H1 (cell line): ENCODE results near the gene CYB5R3. TPM values are rescaled to one million over a fixed set of nuclear protein-coding genes. Genes with fewer than 3 reads are reported as not detected.

Experiments
- CTCF ChIA-PET: fragments of 300-600 bp; sonication (Branson Sonifier 250); formaldehyde crosslinking; loops from one replicate; lab custom pipeline; 2021; ENCODE audit not compliant: partially characterized antibody; lab: Charles Lee
- POLR2A ChIA-PET: fragments of 300-600 bp; sonication (Branson Sonifier 250); formaldehyde crosslinking; loops from one replicate; lab custom pipeline; 2021; ENCODE audit warnings: inconsistent platforms; ENCODE audit not compliant: partially characterized antibody; lab: Charles Lee
- DNase-seq, 2 experiments: peaks; one replicate each; pipeline versions ENCODE4 v3.0.0 to v3.0.0-alpha.2; 2010 to 2022; ENCODE audit warnings: low spot score in 2 of 2, low read depth in 1 of 2, mixed read lengths in 1 of 2
- FAIRE-seq: peaks from 2 replicates; lab custom pipeline; 2011; peaks lifted over from hg19 to GRCh38; lab: Jason Lieb, UNC
- H2AFZ ChIP-seq: 2 replicates; pipeline ENCODE4 v1.8.1; 2012; ENCODE audit warnings: low read length, inconsistent platforms
- H2AK5ac ChIP-seq: 2 replicates; pipeline ENCODE4 v1.6.1; 2013; ENCODE audit warnings: low read depth, low read length
- H2BK120ac ChIP-seq: replicated peaks from 2 replicates; pipeline ENCODE3; 2013; ENCODE audit warnings: low read depth, low read length, inconsistent platforms
- H2BK12ac ChIP-seq: 2 replicates; pipeline ENCODE4 v1.6.1; 2013; ENCODE audit warnings: low read depth, low read length
- H2BK15ac ChIP-seq: 2 replicates; pipeline ENCODE4 v1.6.1; 2013; ENCODE audit warnings: low read length
- H2BK20ac ChIP-seq: 2 replicates; pipeline ENCODE4 v1.6.1; 2013; ENCODE audit warnings: low read length
- H2BK5ac ChIP-seq: 2 replicates; pipeline ENCODE4 v1.6.1; 2013; ENCODE audit warnings: low read depth, low read length
- H3K14ac ChIP-seq: 2 replicates; pipeline ENCODE4 v1.6.1; 2013; ENCODE audit warnings: inconsistent platforms; ENCODE audit not compliant: insufficient read length
- H3K18ac ChIP-seq: 2 replicates; pipeline ENCODE4 v1.6.1; 2013; ENCODE audit warnings: low read length; ENCODE audit errors: extremely low read depth
- H3K23ac ChIP-seq: 2 replicates; pipeline ENCODE4 v1.6.1; 2013; ENCODE audit warnings: inconsistent platforms; ENCODE audit not compliant: insufficient read length
- H3K23me2 ChIP-seq: 2 replicates; pipeline ENCODE4 v1.6.1; 2013; ENCODE audit warnings: low read depth, low read length
- H3K27ac ChIP-seq: 2 replicates; pipeline ENCODE4 v1.6.1; 2011; ENCODE audit warnings: low read depth, low read length, inconsistent platforms
- H3K27me3 ChIP-seq, 4 experiments: replicated peaks in 1 of 4; 1 replicate in 1 of 4; 2 replicates in 3 of 4; pipeline versions ENCODE4 v1.6.1 to v1.8.1; 2011 to 2013; ENCODE audit warnings: low read length in 3 of 4, mild to moderate bottlenecking in 3 of 4, inconsistent platforms in 2 of 4, mixed read lengths in 2 of 4, moderate library complexity in 1 of 4; ENCODE audit not compliant: control insufficient read depth in 3 of 4, insufficient read depth in 3 of 4; ENCODE audit errors: extremely low read depth in 1 of 4
- H3K36me3 ChIP-seq, 4 experiments: 2 replicates each; pipeline versions ENCODE4 v1.6.1 to v1.8.1; 2011 to 2013; ENCODE audit warnings: mild to moderate bottlenecking in 4 of 4, low read length in 3 of 4, moderate library complexity in 2 of 4, control low read depth in 1 of 4, inconsistent platforms in 1 of 4; ENCODE audit not compliant: insufficient read depth in 4 of 4, control insufficient read depth in 2 of 4
- H3K4ac ChIP-seq: replicated peaks from 2 replicates; pipeline ENCODE3; 2013; ENCODE audit warnings: low read length, low read depth, mixed read lengths, inconsistent platforms; ENCODE audit not compliant: insufficient read length
- H3K4me1 ChIP-seq, 4 experiments: replicated peaks in 1 of 4; 1 replicate in 1 of 4; 2 replicates in 3 of 4; pipeline versions ENCODE4 v1.6.1 to v1.8.1; 2011 to 2013; ENCODE audit warnings: low read length in 3 of 4, inconsistent platforms in 2 of 4, mixed read lengths in 1 of 4; ENCODE audit not compliant: insufficient read depth in 4 of 4, control insufficient read depth in 3 of 4
- H3K4me2 ChIP-seq, 2 experiments: 2 replicates each; pipeline versions ENCODE4 v1.6.1 to v1.8.1; 2011 to 2013; ENCODE audit warnings: low read depth in 2 of 2, low read length in 2 of 2, control low read depth in 1 of 2, inconsistent platforms in 1 of 2, mild to moderate bottlenecking in 1 of 2; ENCODE audit not compliant: insufficient read depth in 1 of 2
- H3K4me3 ChIP-seq, 4 experiments: fragments of 200-600, 300-600 bp in 1 of 4; sonication (generic), shearing (Covaris generic), sonication (Bioruptor Twin) in 1 of 4; 2 replicates each; pipeline versions ENCODE4 v1.5.1 to v1.8.1; 2011 to 2016; ENCODE audit warnings: low read length in 4 of 4, low read depth in 3 of 4, control low read depth in 2 of 4, inconsistent platforms in 2 of 4, mild to moderate bottlenecking in 2 of 4, mixed read lengths in 1 of 4, moderate library complexity in 1 of 4; ENCODE audit not compliant: insufficient read depth in 2 of 4; ENCODE audit errors: extremely low read depth in 1 of 4
- H3K56ac ChIP-seq: replicated peaks from 2 replicates; pipeline ENCODE3; 2013; ENCODE audit warnings: low read depth, mild to moderate bottlenecking, mixed read lengths, low read length, inconsistent platforms; ENCODE audit not compliant: insufficient read length
- H3K79me1 ChIP-seq: 2 replicates; pipeline ENCODE4 v1.6.1; 2013; ENCODE audit warnings: low read depth, low read length, control low read depth
- H3K79me2 ChIP-seq, 2 experiments: 2 replicates each; pipeline versions ENCODE4 v1.6.1 to v1.8.1; 2012 to 2013; ENCODE audit warnings: low read length in 2 of 2, mild to moderate bottlenecking in 2 of 2, inconsistent platforms in 1 of 2; ENCODE audit not compliant: insufficient read depth in 2 of 2, control insufficient read depth in 1 of 2
- H3K9ac ChIP-seq, 4 experiments: replicated peaks in 1 of 4; 1 replicate in 1 of 4; 2 replicates in 3 of 4; pipeline versions ENCODE4 v1.6.1 to v1.8.1; 2011 to 2013; ENCODE audit warnings: low read depth in 3 of 4, low read length in 3 of 4, control low read depth in 2 of 4, mild to moderate bottlenecking in 2 of 4, moderate library complexity in 2 of 4, inconsistent platforms in 1 of 4; ENCODE audit errors: extremely low read depth in 1 of 4
- H3K9me3 ChIP-seq, 2 experiments: 2 replicates each; pipeline versions ENCODE4 v1.6.1 to v1.8.1; 2012 to 2013; ENCODE audit warnings: mild to moderate bottlenecking in 2 of 2, moderate library complexity in 2 of 2, control low read depth in 1 of 2, inconsistent platforms in 1 of 2, low read depth in 1 of 2, low read length in 1 of 2, mixed read lengths in 1 of 2; ENCODE audit not compliant: insufficient read depth in 2 of 2
- H4K20me1 ChIP-seq, 2 experiments: replicated peaks in 1 of 2; 2 replicates each; pipeline versions ENCODE3 to v1.8.1; 2011 to 2013; ENCODE audit warnings: inconsistent platforms in 2 of 2, low read length in 2 of 2, mild to moderate bottlenecking in 1 of 2; ENCODE audit not compliant: insufficient read depth in 2 of 2, control insufficient read depth in 1 of 2
- H4K5ac ChIP-seq: 2 replicates; pipeline ENCODE4 v1.6.1; 2013; ENCODE audit warnings: low read length, low read depth, mixed read lengths, inconsistent platforms; ENCODE audit not compliant: insufficient read length
- H4K8ac ChIP-seq: 2 replicates; pipeline ENCODE4 v1.8.0; 2013; ENCODE audit warnings: mild to moderate bottlenecking, moderate library complexity, low read length, inconsistent platforms; ENCODE audit not compliant: insufficient read depth; ENCODE audit errors: extremely low read depth
- H4K91ac ChIP-seq: replicated peaks from 2 replicates; pipeline ENCODE3; 2013; ENCODE audit warnings: low read length, mixed read lengths, inconsistent platforms; ENCODE audit not compliant: insufficient read length
- BRCA1 ChIP-seq: IDR thresholded peaks from 2 replicates; pipeline ENCODE4 v1.6.1; 2012; ENCODE audit warnings: low read depth, low read length, improper control_type of control experiment
- CHD2 ChIP-seq: IDR thresholded peaks from 2 replicates; pipeline ENCODE4 v1.6.1; 2012; ENCODE audit warnings: low read length, improper control_type of control experiment
- EZH2 ChIP-seq: fragments of 200-600 bp; sonication (generic); IDR thresholded peaks from 2 replicates; pipeline ENCODE4 v1.7.1; 2012; ENCODE audit warnings: low read depth, mild to moderate bottlenecking, moderate library complexity, low read length, inconsistent platforms; ENCODE audit not compliant: severe bottlenecking
- GABPA ChIP-seq: IDR thresholded peaks from 2 replicates; pipeline ENCODE4 v1.6.1; 2011; ENCODE audit warnings: mild to moderate bottlenecking, low read length, moderate library complexity, borderline replicate concordance; ENCODE audit not compliant: insufficient read depth
- GTF2F1 ChIP-seq: IDR thresholded peaks from 2 replicates; pipeline ENCODE4 v1.6.1; 2012; ENCODE audit warnings: low read depth, low read length, improper control_type of control experiment, borderline replicate concordance
- JUND ChIP-seq: IDR thresholded peaks from 2 replicates; pipeline ENCODE4 v1.6.1; 2011; ENCODE audit warnings: mild to moderate bottlenecking, improper control_type of control experiment, low read length
- KDM4A ChIP-seq: IDR thresholded peaks from one replicate; pipeline ENCODE4 v1.7.1; 2012; ENCODE audit warnings: low read depth, mild to moderate bottlenecking, moderate library complexity, low read length, inconsistent platforms; ENCODE audit not compliant: severe bottlenecking
- RAD21 ChIP-seq, 2 experiments: IDR thresholded peaks in 1 of 2; conservative IDR thresholded peaks in 1 of 2; 2 replicates each; pipeline ENCODE4 v1.6.1; 2011; ENCODE audit warnings: low read depth in 2 of 2, low read length in 2 of 2, improper control_type of control experiment in 1 of 2, inconsistent platforms in 1 of 2, mild to moderate bottlenecking in 1 of 2, moderate library complexity in 1 of 2
- SP4 ChIP-seq: IDR thresholded peaks from 2 replicates; pipeline ENCODE4 v1.6.1; 2012; ENCODE audit warnings: low read length, inconsistent platforms
- TAF1 ChIP-seq: IDR thresholded peaks from 2 replicates; pipeline ENCODE4 v1.6.1; 2011; ENCODE audit warnings: mild to moderate bottlenecking, low read depth, low read length
- TBP ChIP-seq: IDR thresholded peaks from 2 replicates; pipeline ENCODE4 v1.6.1; 2011; ENCODE audit warnings: low read depth, low read length, improper control_type of control experiment
- TCF12 ChIP-seq: IDR thresholded peaks from 2 replicates; pipeline ENCODE4 v1.6.1; 2011; ENCODE audit warnings: low read depth, mild to moderate bottlenecking, low read length
- ZNF274 ChIP-seq: IDR thresholded peaks from 2 replicates; pipeline ENCODE4 v1.7.0; 2012; ENCODE audit warnings: low read length, borderline replicate concordance; ENCODE audit errors: extremely low read depth
- WGBS, 2 experiments: shearing (Covaris generic) in 1 of 2; methylation state at CpG; one replicate each; pipeline versions ENCODE4 v1.1.6 to v1.1.7; 2013 to 2015; ENCODE audit warnings: low lambda C conversion rate in 2 of 2, mixed read lengths in 2 of 2, inconsistent platforms in 1 of 2, low coverage in 1 of 2, missing lambda C conversion rate in 1 of 2; ENCODE audit not compliant: insufficient replicate concordance in 2 of 2, insufficient coverage in 1 of 2, insufficient read length in 1 of 2; ENCODE audit errors: extremely low coverage in 1 of 2, missing lambda C conversion rate in 1 of 2; 5-methylcytosine and 5-hydroxymethylcytosine counted together
- polyA plus RNA-seq, 7 experiments: library from polyadenylated mRNA; depleted of rRNA in 3 of 7; stranded (reverse) in 5 of 7; unstranded in 2 of 7; fragments of >200 nt in 5 of 7; fragments of 200-250 nt in 2 of 7; gene quantifications; 1 replicate in 5 of 7; 2 replicates in 1 of 7; 4 replicates in 1 of 7; pipeline versions ENCODE4 v1.2.1 to v1.2.3, GENCODE V29; 2011 to 2013; ENCODE audit warnings: missing spikeins in 2 of 7, mixed read lengths in 2 of 7
- total RNA-seq: library from RNA; stranded (reverse); fragmentation: NEBNext Ultra II Directional; extraction: Animal tissue kit (Norgen Biotek cat#: 25700); gene quantifications from 2 replicates; pipeline ENCODE4 v1.2.1, GENCODE V29; 2021

The CYB5R3 gene
- total and polyA plus RNA-seq, 2 of the 8 experiments (the other 6 are each of a cell fraction or from before 2014, with no cell fraction given): 75.3 to 113 TPM

GRCh38 chr22:42645341-42645937 is 3.8 kb downstream of the CYB5R3 start:
- no peak for FAIRE-seq
- Histone ChIP-seq H2BK20ac (no peak overlapping the region), H3K36me3 (no peaks in the 10 kb centered on the region), H2AK5ac (no peak overlapping the region; the same call in 1 of the 2 replicates), H2BK120ac (no peak overlapping the region), H3K4me3 (no peak overlapping the region), H3K23ac (no peak overlapping the region), H3K4ac (no peak overlapping the region), H4K8ac (no peak overlapping the region), H3K79me1 (peaks cover 24% of the 10 kb centered on the region), H3K9ac (no peak overlapping the region; a peak in 1 of 7 replicates), H3K4me2 (0 out of 4 replicates have a peak overlapping the region, but pooled peaks of 1 of the 2 experiments have one; percentile 4), H2BK15ac (0 out of 2 replicates have a peak overlapping the region, but pooled peaks have one; percentile 29), H3K79me2 (peaks cover 0 to 40% of the 10 kb centered on the region in 2 experiments; a peak in 2 of 4 replicates), H4K5ac (no peak overlapping the region), H2BK5ac (0 out of 2 replicates have a peak overlapping the region, but pooled peaks have one; percentile 71), H3K14ac (no peak overlapping the region), H3K56ac (no peak overlapping the region), H4K91ac (no peak overlapping the region), H3K23me2 (peaks cover 8% of the 10 kb centered on the region), H2AFZ (no peak overlapping the region), H3K4me1 (peaks cover 5 to 29% (median 20%) of the 10 kb centered on the region in 4 experiments), H3K27me3 (peaks cover 0 to 2% (median 0%) of the 10 kb centered on the region in 4 experiments; a peak in 1 of 7 replicates), H3K9me3 (no peaks in the 10 kb centered on the region), H3K27ac (no peak overlapping the region; the same call in 1 of the 2 replicates), H2BK12ac (0 out of 2 replicates have a peak overlapping the region, but pooled peaks have one; percentile 9), H3K18ac (no peak overlapping the region), H4K20me1 (peaks cover 9 to 10% of the 10 kb centered on the region in 2 experiments)
- 94% methylated on average over 19 of the region's 19 CpGs; no CpG with 5 or more reads in 1 of the 2 experiments for WGBS, 2 experiments
- POLR2A ChIA-PET: interaction anchor here (4.4 to 4.6 kb wide), 2 partner anchors 8 to 30 kb away, joined by 24 to 39 read pairs; partner anchors contain the start of gene POLDIP3
- CTCF ChIA-PET: interaction anchor here (1.6 to 2.5 kb wide), 3 partner anchors 13 to 24 kb away, joined by 3 to 11 read pairs (median 10); no protein-coding TSS in a partner anchor
- DNase-seq: no peak
- TF ChIP-seq SP4: no peak
- TF ChIP-seq ZNF274: no peak
- no peak for TF ChIP-seq KDM4A
- TF ChIP-seq TAF1: no peak
- TF ChIP-seq JUND: no peak
- no peak for TF ChIP-seq GABPA
- TF ChIP-seq RAD21 (IDR thresholded peaks at IDR 0.05 in 1 of 2, conservative IDR thresholded peaks at IDR 0.05 in 1 of 2; ENCODE audit: low read depth in 2 of 2, low read length in 2 of 2): no peak
- no peak for TF ChIP-seq BRCA1
- no peak for TF ChIP-seq CHD2
- no peak for TF ChIP-seq GTF2F1
- no peak for TF ChIP-seq EZH2
- TF ChIP-seq TBP: no peak
- no peak for TF ChIP-seq TCF12
